AG04449 (cell line): ENCODE measurements around the gene ZNF285.
"Not testable (repeated sequence)": the region's sequence is repeated elsewhere in the genome, so short reads cannot be mapped to it uniquely, and the experiment has no call there.

Experiments used
- CTCF ChIA-PET: fragments of 350-600 bp; formaldehyde crosslinking; extraction: SDS; loops from one replicate; lab custom pipeline; 2021; ENCODE audit warnings: antibody characterized with exemption; lab: Yijun Ruan, JAX
- POLR2A ChIA-PET: fragments of 400-600, 350-600 bp; formaldehyde crosslinking; extraction: SDS; loops from one replicate; lab custom pipeline; 2020; ENCODE audit warnings: antibody characterized with exemption, inconsistent platforms; lab: Yijun Ruan, JAX
- DNase-seq: peaks from one replicate; pipeline ENCODE4 v3.0.0-alpha.2; 2010; ENCODE audit warnings: low read depth, low spot score
- H3K4me3 ChIP-seq: 2 replicates; pipeline ENCODE4 v1.5.1; 2011; ENCODE audit warnings: low read depth, mild to moderate bottlenecking, control low read depth, low read length
- TF ChIP-seq, protein P1 (sequence below): IDR thresholded peaks from one replicate; pipeline ENCODE4 v1.5.1; 2011; ENCODE audit warnings: mild to moderate bottlenecking, moderate library complexity, low read length, control low read depth, inconsistent platforms; ENCODE audit not compliant: insufficient read depth; ENCODE audit errors: missing control alignments

ZNF285 gene

DNA sequence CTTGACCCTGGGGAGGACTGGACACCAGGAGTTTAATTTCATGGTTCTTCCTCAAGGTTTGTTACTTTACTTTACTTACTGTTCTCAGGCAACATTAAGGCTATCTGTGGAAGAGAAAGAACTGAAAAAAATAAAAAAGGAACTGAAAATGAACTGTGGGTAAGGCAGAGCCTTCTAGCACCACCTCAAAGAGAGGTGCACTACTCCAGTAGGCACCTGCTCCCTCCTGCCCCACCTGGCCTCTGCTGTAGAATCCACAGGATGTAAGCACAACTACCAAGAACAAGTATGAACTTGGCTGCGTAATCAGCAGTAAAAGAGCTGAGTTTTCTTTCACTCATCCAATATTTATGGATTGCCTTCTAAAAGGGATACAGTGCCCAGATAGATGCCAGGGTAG is 57.2 kb downstream of the ZNF285 start:
- no peak overlapping the region for H3K4me3 ChIP-seq
- TF ChIP-seq, protein P1, sequence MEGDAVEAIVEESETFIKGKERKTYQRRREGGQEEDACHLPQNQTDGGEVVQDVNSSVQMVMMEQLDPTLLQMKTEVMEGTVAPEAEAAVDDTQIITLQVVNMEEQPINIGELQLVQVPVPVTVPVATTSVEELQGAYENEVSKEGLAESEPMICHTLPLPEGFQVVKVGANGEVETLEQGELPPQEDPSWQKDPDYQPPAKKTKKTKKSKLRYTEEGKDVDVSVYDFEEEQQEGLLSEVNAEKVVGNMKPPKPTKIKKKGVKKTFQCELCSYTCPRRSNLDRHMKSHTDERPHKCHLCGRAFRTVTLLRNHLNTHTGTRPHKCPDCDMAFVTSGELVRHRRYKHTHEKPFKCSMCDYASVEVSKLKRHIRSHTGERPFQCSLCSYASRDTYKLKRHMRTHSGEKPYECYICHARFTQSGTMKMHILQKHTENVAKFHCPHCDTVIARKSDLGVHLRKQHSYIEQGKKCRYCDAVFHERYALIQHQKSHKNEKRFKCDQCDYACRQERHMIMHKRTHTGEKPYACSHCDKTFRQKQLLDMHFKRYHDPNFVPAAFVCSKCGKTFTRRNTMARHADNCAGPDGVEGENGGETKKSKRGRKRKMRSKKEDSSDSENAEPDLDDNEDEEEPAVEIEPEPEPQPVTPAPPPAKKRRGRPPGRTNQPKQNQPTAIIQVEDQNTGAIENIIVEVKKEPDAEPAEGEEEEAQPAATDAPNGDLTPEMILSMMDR: no peak
- ChIA-PET CTCF (no interaction called here), POLR2A (no interaction called here)
- DNase-seq: no peak

DNA sequence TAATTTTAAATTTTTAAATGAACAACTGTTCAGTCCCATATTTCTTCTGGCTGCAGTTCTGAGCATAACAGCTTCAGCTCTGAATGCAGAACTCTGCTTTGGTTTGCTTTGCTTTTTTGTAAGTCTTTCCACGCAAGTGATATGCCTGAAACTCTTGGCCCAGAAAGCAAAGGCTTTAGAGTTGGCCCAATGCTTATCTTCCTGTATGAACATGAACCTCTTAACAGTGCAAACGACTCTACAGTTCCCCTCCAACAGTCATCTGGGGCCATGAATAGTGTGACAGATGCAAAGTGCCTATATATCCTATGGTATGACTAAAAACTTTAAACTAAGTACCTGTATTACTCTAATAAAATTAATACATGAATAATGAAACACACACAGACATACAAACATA is 59.6 kb downstream of the ZNF285 start:
- TF ChIP-seq, protein P1: no peak
- ChIA-PET CTCF (no interaction called here), POLR2A (no interaction called here)
- no peak for DNase-seq
- no peak overlapping the region for H3K4me3 ChIP-seq

DNA sequence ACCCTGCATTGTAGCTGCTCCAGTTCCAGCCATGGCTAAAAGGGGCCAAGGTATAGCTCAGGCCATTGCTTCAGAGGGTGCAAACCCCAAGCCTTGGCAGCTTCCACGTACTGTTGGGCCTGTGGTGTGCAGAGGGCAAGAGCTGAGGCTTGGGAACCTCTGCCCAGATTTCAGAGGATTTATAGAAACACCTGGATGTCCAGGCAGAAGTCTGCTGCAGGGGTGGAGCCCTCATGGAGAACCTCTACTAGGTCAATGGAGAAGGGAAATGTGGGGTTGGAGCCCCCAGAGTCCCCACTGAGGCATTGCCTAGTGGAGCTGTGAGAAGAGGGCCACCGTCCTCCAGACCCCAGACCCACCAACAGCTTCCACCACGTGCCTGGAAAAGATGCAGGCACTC is 66.8 kb downstream of the ZNF285 start:
- CTCF ChIA-PET, H3K4me3 ChIP-seq, POLR2A ChIA-PET, DNase-seq: not testable (repeated sequence)
